ENCODE data around the gene DNAJC4. TPM values are rescaled to one million over a fixed set of nuclear protein-coding genes. Genes with fewer than 3 reads are reported as not detected.

The DNAJC4 gene
- total and polyA plus RNA-seq, 9 of the 15 experiments (the other 6 are each of a cell fraction or from before 2014, with no cell fraction given), result 4.0 to 32.6 (median 19.9) TPM

GRCh38 chr11:64185693-64186491 is 44.5 kb upstream of the DNAJC4 start, which contains the start of gene STIP1 (continued):
- TF ChIP-seq TAF1 (IDR thresholded peaks at IDR 0.05; ENCODE audit: control insufficient read depth, extremely low read depth, insufficient read depth, low read length, severe bottlenecking) (peak; percentile 98), TAF15 (IDR thresholded peaks at IDR 0.05; ENCODE audit: low read depth, low read length) (no peak), ZNF408 (CRISPR knock-in tag; IDR thresholded peaks at IDR 0.05; ENCODE audit: low read depth) (no peak), GATAD2B (IDR thresholded peaks at IDR 0.05; ENCODE audit: borderline replicate concordance) (no peak), RBM25 (IDR thresholded peaks at IDR 0.05; ENCODE audit: low read depth, low read length, severe bottlenecking) (peak; percentile 96), ZNF395 (CRISPR knock-in tag; IDR thresholded peaks at IDR 0.05) (peak; percentile 78; the same call in 1 of the 2 replicates), CREB1 (IDR thresholded peaks at IDR 0.05) (peak; percentile 53; the same call in 1 of the 2 replicates), CREB1 (CRISPR knock-in tag; IDR thresholded peaks at IDR 0.05) (peak; percentile 77), POLR2AphosphoS5 (IDR thresholded peaks at IDR 0.05; ENCODE audit: control insufficient read depth, insufficient read depth, low read depth, low read length) (peak; percentile 89), ZNF146 (CRISPR knock-in tag; IDR thresholded peaks at IDR 0.05; ENCODE audit: unreplicated experiment) (no peak), ZNF24 (IDR thresholded peaks at IDR 0.05) (no peak), TEAD4 (IDR thresholded peaks at IDR 0.05; ENCODE audit: low read length) (peak; percentile 73), TEAD4 (CRISPR knock-in tag; IDR thresholded peaks at IDR 0.05; ENCODE audit: borderline replicate concordance) (no peak), SOX6 (IDR thresholded peaks at IDR 0.05) (no peak), POLR2B (IDR thresholded peaks at IDR 0.05; ENCODE audit: low read depth, partially characterized antibody) (peak; percentile 7)
- TF ChIP-seq, protein P1, sequence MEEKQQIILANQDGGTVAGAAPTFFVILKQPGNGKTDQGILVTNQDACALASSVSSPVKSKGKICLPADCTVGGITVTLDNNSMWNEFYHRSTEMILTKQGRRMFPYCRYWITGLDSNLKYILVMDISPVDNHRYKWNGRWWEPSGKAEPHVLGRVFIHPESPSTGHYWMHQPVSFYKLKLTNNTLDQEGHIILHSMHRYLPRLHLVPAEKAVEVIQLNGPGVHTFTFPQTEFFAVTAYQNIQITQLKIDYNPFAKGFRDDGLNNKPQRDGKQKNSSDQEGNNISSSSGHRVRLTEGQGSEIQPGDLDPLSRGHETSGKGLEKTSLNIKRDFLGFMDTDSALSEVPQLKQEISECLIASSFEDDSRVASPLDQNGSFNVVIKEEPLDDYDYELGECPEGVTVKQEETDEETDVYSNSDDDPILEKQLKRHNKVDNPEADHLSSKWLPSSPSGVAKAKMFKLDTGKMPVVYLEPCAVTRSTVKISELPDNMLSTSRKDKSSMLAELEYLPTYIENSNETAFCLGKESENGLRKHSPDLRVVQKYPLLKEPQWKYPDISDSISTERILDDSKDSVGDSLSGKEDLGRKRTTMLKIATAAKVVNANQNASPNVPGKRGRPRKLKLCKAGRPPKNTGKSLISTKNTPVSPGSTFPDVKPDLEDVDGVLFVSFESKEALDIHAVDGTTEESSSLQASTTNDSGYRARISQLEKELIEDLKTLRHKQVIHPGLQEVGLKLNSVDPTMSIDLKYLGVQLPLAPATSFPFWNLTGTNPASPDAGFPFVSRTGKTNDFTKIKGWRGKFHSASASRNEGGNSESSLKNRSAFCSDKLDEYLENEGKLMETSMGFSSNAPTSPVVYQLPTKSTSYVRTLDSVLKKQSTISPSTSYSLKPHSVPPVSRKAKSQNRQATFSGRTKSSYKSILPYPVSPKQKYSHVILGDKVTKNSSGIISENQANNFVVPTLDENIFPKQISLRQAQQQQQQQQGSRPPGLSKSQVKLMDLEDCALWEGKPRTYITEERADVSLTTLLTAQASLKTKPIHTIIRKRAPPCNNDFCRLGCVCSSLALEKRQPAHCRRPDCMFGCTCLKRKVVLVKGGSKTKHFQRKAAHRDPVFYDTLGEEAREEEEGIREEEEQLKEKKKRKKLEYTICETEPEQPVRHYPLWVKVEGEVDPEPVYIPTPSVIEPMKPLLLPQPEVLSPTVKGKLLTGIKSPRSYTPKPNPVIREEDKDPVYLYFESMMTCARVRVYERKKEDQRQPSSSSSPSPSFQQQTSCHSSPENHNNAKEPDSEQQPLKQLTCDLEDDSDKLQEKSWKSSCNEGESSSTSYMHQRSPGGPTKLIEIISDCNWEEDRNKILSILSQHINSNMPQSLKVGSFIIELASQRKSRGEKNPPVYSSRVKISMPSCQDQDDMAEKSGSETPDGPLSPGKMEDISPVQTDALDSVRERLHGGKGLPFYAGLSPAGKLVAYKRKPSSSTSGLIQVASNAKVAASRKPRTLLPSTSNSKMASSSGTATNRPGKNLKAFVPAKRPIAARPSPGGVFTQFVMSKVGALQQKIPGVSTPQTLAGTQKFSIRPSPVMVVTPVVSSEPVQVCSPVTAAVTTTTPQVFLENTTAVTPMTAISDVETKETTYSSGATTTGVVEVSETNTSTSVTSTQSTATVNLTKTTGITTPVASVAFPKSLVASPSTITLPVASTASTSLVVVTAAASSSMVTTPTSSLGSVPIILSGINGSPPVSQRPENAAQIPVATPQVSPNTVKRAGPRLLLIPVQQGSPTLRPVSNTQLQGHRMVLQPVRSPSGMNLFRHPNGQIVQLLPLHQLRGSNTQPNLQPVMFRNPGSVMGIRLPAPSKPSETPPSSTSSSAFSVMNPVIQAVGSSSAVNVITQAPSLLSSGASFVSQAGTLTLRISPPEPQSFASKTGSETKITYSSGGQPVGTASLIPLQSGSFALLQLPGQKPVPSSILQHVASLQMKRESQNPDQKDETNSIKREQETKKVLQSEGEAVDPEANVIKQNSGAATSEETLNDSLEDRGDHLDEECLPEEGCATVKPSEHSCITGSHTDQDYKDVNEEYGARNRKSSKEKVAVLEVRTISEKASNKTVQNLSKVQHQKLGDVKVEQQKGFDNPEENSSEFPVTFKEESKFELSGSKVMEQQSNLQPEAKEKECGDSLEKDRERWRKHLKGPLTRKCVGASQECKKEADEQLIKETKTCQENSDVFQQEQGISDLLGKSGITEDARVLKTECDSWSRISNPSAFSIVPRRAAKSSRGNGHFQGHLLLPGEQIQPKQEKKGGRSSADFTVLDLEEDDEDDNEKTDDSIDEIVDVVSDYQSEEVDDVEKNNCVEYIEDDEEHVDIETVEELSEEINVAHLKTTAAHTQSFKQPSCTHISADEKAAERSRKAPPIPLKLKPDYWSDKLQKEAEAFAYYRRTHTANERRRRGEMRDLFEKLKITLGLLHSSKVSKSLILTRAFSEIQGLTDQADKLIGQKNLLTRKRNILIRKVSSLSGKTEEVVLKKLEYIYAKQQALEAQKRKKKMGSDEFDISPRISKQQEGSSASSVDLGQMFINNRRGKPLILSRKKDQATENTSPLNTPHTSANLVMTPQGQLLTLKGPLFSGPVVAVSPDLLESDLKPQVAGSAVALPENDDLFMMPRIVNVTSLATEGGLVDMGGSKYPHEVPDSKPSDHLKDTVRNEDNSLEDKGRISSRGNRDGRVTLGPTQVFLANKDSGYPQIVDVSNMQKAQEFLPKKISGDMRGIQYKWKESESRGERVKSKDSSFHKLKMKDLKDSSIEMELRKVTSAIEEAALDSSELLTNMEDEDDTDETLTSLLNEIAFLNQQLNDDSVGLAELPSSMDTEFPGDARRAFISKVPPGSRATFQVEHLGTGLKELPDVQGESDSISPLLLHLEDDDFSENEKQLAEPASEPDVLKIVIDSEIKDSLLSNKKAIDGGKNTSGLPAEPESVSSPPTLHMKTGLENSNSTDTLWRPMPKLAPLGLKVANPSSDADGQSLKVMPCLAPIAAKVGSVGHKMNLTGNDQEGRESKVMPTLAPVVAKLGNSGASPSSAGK (IDR thresholded peaks at IDR 0.05), result no peak
